ENCODE results near the gene IL1RN. TPM values are rescaled to one million over a fixed set of nuclear protein-coding genes. Genes with fewer than 3 reads are reported as not detected.
A peak's percentile ranks its signal among the peaks of the same experiment; 100 is the strongest.

The IL1RN gene
- total RNA-seq, 1 donor from 2014 or later: not detected

DNA sequence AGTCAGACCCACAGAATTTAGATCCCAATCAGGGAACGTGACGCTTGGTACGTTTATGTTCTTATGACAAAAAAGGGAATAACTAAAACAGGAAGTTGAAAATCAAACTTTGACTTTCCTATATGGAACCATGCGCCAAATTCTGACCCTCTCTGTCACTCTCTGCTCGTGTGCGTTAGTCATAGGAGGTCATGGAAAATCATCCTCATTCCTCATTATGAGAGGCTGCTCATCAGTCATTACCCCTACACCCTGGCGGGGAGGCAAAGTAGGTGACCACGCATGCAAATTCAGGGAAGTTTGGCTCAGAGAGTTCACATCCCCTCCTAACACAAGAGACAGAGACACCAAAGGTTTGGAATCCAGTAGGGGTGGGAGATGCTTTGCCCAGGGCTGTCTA lies 44.1 kb upstream of the IL1RN start:
- Mint-ChIP-seq H3K36me3 (no peaks in the 10 kb centered on the region), H3K27me3 (ENCODE audit: insufficient read depth, low read depth) (peaks cover 9% of the 10 kb centered on the region)
- no peak overlapping the region for H2AFZ ChIP-seq (replicated peaks)

DNA sequence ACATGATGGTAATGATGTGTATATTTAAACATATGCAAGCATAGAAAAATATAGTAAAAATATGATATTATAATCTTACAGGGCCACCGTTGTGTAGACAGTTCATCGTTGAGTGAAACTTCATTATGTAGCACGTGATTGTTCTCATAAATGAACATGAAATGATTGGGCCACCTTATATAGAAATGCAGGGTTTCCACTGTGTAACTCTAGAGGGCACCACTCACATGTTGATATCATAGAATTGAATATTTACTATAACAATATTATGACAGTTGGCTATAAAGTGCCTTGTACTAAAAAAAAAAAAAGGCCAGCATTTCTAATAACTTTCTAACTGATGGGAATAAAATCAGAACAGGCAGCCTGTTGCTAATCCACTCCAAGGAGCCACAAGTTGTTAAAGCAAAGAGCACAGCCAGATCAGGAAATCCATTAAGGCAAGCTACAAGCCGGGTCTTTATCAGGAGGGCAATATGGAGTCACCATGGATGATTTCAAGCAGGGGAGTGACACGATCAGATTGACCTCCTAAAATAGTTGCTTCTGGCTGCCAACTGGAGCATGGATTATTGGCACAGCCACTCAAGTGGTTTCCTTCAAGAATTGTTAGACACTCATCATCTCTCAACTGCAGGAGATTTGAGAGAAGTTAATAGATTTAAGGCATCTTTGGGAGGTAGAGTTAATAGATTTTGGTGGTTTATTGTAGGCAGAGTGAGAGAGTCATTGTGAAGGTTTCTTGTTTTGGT lies 43.0 kb upstream of the IL1RN start:
- Mint-ChIP-seq H3K27ac (no peak overlapping the region), H3K36me3 (no peaks in the 10 kb centered on the region), H3K9me3 (no peaks in the 10 kb centered on the region), H3K4me3 (no peak overlapping the region), H3K4me1 (no peaks in the 10 kb centered on the region), H3K27me3 (ENCODE audit: insufficient read depth, low read depth) (peaks cover 7% of the 10 kb centered on the region)
- Histone ChIP-seq H3F3A (ENCODE audit: low read depth) (no peaks in the 10 kb centered on the region), H3K36me3 (no peaks in the 10 kb centered on the region), H3K4me3 (no peak overlapping the region), H2AFZ (replicated peaks) (no peak overlapping the region), H3K27me3 (peaks cover 41% of the 10 kb centered on the region), H3K27ac (no peak overlapping the region), H3K9ac (no peak overlapping the region), H3K4me1 (no peaks in the 10 kb centered on the region), H3K4me2 (no peak overlapping the region), H4K20me1 (ENCODE audit: low read depth) (no peaks in the 10 kb centered on the region), H3K9me3 (ENCODE audit: low read depth) (no peaks in the 10 kb centered on the region), H3K79me2 (ENCODE audit: low read depth) (no peaks in the 10 kb centered on the region)
- DNase-seq (ENCODE audit: low spot score): no peak
- no peak for TF ChIP-seq EZH2phosphoT487 (IDR thresholded peaks at IDR 0.05)
- TF ChIP-seq, protein P1, sequence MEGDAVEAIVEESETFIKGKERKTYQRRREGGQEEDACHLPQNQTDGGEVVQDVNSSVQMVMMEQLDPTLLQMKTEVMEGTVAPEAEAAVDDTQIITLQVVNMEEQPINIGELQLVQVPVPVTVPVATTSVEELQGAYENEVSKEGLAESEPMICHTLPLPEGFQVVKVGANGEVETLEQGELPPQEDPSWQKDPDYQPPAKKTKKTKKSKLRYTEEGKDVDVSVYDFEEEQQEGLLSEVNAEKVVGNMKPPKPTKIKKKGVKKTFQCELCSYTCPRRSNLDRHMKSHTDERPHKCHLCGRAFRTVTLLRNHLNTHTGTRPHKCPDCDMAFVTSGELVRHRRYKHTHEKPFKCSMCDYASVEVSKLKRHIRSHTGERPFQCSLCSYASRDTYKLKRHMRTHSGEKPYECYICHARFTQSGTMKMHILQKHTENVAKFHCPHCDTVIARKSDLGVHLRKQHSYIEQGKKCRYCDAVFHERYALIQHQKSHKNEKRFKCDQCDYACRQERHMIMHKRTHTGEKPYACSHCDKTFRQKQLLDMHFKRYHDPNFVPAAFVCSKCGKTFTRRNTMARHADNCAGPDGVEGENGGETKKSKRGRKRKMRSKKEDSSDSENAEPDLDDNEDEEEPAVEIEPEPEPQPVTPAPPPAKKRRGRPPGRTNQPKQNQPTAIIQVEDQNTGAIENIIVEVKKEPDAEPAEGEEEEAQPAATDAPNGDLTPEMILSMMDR (IDR thresholded peaks at IDR 0.05): peak; percentile 37
- TF ChIP-seq EZH2 (IDR thresholded peaks at IDR 0.05): no peak

More for the DNA sequence above, 44.1 kb upstream of the IL1RN start:
- Mint-ChIP-seq H3K9me3 (no peaks in the 10 kb centered on the region), H3K27ac (no peak overlapping the region), H3K4me3 (no peak overlapping the region), H3K4me1 (no peaks in the 10 kb centered on the region)
- H3K9me3 ChIP-seq (ENCODE audit: low read depth): no peaks in the 10 kb centered on the region
- no peak for DNase-seq (ENCODE audit: low spot score)
- H3F3A ChIP-seq (ENCODE audit: low read depth): no peaks in the 10 kb centered on the region
- no peaks in the 10 kb centered on the region for H3K36me3 ChIP-seq
- peaks cover 34% of the 10 kb centered on the region for H3K27me3 ChIP-seq
- no peaks in the 10 kb centered on the region for H4K20me1 ChIP-seq (ENCODE audit: low read depth)
- H3K4me2 ChIP-seq: no peak overlapping the region
- H3K79me2 ChIP-seq (ENCODE audit: low read depth): no peaks in the 10 kb centered on the region
- no peak overlapping the region for H3K9ac ChIP-seq
- TF ChIP-seq EZH2 (IDR thresholded peaks at IDR 0.05) (no peak), EZH2phosphoT487 (IDR thresholded peaks at IDR 0.05) (no peak)
- TF ChIP-seq, protein P1 (IDR thresholded peaks at IDR 0.05): no peak
- H3K4me3 ChIP-seq: no peak overlapping the region
- H3K4me1 ChIP-seq: no peaks in the 10 kb centered on the region
- H3K27ac ChIP-seq: no peak overlapping the region

DNA sequence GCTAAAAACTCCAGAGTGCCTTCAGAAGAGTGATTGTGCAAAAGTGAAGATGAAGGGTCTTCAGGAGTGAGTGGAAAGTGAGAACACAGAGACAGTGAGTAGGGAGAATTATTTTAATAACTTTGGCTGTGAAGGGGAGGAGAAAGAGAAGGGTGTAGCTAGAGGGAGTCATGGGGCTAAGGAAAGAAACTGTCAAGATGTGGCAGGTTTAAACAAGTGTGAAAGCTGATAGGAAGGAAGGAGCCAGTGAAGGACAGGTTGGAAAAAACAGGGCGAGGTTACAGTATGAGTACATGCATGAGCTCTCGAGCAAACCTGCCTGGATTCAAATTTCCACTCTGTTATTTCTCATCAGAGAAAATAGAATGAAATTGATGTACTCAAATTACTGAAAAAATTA lies 41.9 kb upstream of the IL1RN start:
- H3K4me3 ChIP-seq: no peak overlapping the region
- TF ChIP-seq, protein P1 (IDR thresholded peaks at IDR 0.05): no peak
- Mint-ChIP-seq H3K4me3 (no peak overlapping the region), H3K4me1 (no peaks in the 10 kb centered on the region), H3K27ac (no peak overlapping the region), H3K27me3 (ENCODE audit: insufficient read depth, low read depth) (peaks cover 7% of the 10 kb centered on the region), H3K9me3 (no peaks in the 10 kb centered on the region), H3K36me3 (no peaks in the 10 kb centered on the region)
- H3K4me1 ChIP-seq: no peaks in the 10 kb centered on the region
- H3K27me3 ChIP-seq: peaks cover 49% of the 10 kb centered on the region
- no peak overlapping the region for H2AFZ ChIP-seq (replicated peaks)
- H3K79me2 ChIP-seq (ENCODE audit: low read depth): no peaks in the 10 kb centered on the region
- H3K9ac ChIP-seq: no peak overlapping the region
- no peak for DNase-seq (ENCODE audit: low spot score)
- no peak overlapping the region for H3K4me2 ChIP-seq
- H3F3A ChIP-seq (ENCODE audit: low read depth): no peaks in the 10 kb centered on the region
- H3K27ac ChIP-seq: no peak overlapping the region
- H4K20me1 ChIP-seq (ENCODE audit: low read depth): no peaks in the 10 kb centered on the region
- no peaks in the 10 kb centered on the region for H3K36me3 ChIP-seq
- no peaks in the 10 kb centered on the region for H3K9me3 ChIP-seq (ENCODE audit: low read depth)

Measured in neural progenitor cell (in vitro differentiated cells).